PC-9 (cell line): ENCODE measurements around the gene POMT2. TPM values are rescaled to one million over a fixed set of nuclear protein-coding genes. Genes with fewer than 3 reads are reported as not detected.

ENCODE experiments used
- BruUV-seq: library from RNA; stranded (reverse); fragments of 400-500 nt; replicated peaks from 2 replicates; lab custom pipeline; 2021; lab: Mats Ljungman, UMichigan
- CTCF ChIA-PET: fragments of 300-600 bp; sonication (Branson Sonifier 250); formaldehyde crosslinking; loops from one replicate; lab custom pipeline; 2022; ENCODE audit warnings: antibody characterized with exemption; lab: Charles Lee
- POLR2A ChIA-PET: fragments of 300-600 bp; sonication (Branson Sonifier 250); formaldehyde crosslinking; loops from one replicate; lab custom pipeline; 2022; ENCODE audit warnings: antibody characterized with exemption; ENCODE audit not compliant: unreplicated experiment; lab: Charles Lee
- DNase-seq, 2 experiments: peaks; one replicate each; pipeline versions ENCODE4 v3.0.0 to v3.0.0-alpha.2; 2015 to 2022; ENCODE audit warnings: mixed read lengths in 1 of 2
- H2AFZ ChIP-seq: fragments of 200-600 bp; sonication (generic); 2 replicates; pipeline ENCODE4 v1.8.1; 2017; ENCODE audit warnings: antibody characterized with exemption
- H3F3A ChIP-seq: fragments of 200-600 bp; sonication (generic); 2 replicates; pipeline ENCODE4 v1.8.1; 2017; ENCODE audit warnings: antibody characterized with exemption, mild to moderate bottlenecking, low read depth; ENCODE audit not compliant: insufficient read depth
- H3K27ac ChIP-seq: fragments of 200-600 bp; sonication (generic); 2 replicates; pipeline ENCODE4 v1.6.1; 2016; ENCODE audit warnings: mixed run types
- H3K27me3 ChIP-seq: fragments of 200-600 bp; sonication (generic); 2 replicates; pipeline ENCODE4 v1.6.1; 2016; ENCODE audit warnings: low read depth, mixed run types; ENCODE audit not compliant: insufficient read depth
- H3K36me3 ChIP-seq: fragments of 200-600 bp; sonication (generic); 2 replicates; pipeline ENCODE4 v1.6.1; 2016; ENCODE audit warnings: low read depth, mixed run types
- H3K4me1 ChIP-seq: fragments of 200-600 bp; sonication (generic); replicated peaks from 2 replicates; pipeline ENCODE4 v1.6.1; 2016; ENCODE audit warnings: mixed run types; ENCODE audit not compliant: insufficient read depth
- H3K4me2 ChIP-seq: fragments of 200-600 bp; sonication (generic); 2 replicates; pipeline ENCODE4 v1.6.1; 2017; ENCODE audit warnings: mixed run types
- H3K4me3 ChIP-seq: fragments of 200-600 bp; sonication (generic); 2 replicates; pipeline ENCODE4 v1.6.1; 2016; ENCODE audit warnings: mixed run types
- H3K79me2 ChIP-seq: fragments of 200-600 bp; sonication (generic); 2 replicates; pipeline ENCODE4 v1.6.1; 2017; ENCODE audit warnings: low read depth, mixed run types
- H3K9me2 ChIP-seq: fragments of 200-600 bp; sonication (generic); 2 replicates; pipeline ENCODE4 v1.8.1; 2017; ENCODE audit warnings: mild to moderate bottlenecking; ENCODE audit not compliant: insufficient read depth
- H3K9me3 ChIP-seq: fragments of 200-600 bp; sonication (generic); 2 replicates; pipeline ENCODE4 v1.8.1; 2016; ENCODE audit warnings: low read depth; ENCODE audit not compliant: insufficient read depth
- H4K20me1 ChIP-seq: fragments of 200-600 bp; sonication (generic); 2 replicates; pipeline ENCODE4 v1.8.1; 2017; ENCODE audit not compliant: insufficient read depth
- CTCF ChIP-seq: fragments of 200-600 bp; sonication (generic); conservative IDR thresholded peaks from 2 replicates; pipeline ENCODE4 v1.6.1; 2017; ENCODE audit warnings: mixed run types, antibody characterized with exemption, mild to moderate bottlenecking, moderate library complexity
- EZH2 ChIP-seq: fragments of 200-600 bp; sonication (generic); IDR thresholded peaks from 2 replicates; pipeline ENCODE4 v1.8.0; 2017; ENCODE audit warnings: antibody characterized with exemption, low read depth
- intact Hi-C: fragments of 100-400 bp; cut with micrococcal nuclease; formaldehyde crosslinking; loops from one replicate; pipeline ENCODE4 v1.10.0; 2022; ENCODE audit not compliant: unreplicated experiment
- total RNA-seq: library from RNA; stranded (reverse); gene quantifications from 2 replicates; pipeline ENCODE4 v1.2.3, GENCODE V29; 2021

POMT2 gene
- total RNA-seq, 1 experiment from 2014 or later = 96.5 TPM

DNA sequence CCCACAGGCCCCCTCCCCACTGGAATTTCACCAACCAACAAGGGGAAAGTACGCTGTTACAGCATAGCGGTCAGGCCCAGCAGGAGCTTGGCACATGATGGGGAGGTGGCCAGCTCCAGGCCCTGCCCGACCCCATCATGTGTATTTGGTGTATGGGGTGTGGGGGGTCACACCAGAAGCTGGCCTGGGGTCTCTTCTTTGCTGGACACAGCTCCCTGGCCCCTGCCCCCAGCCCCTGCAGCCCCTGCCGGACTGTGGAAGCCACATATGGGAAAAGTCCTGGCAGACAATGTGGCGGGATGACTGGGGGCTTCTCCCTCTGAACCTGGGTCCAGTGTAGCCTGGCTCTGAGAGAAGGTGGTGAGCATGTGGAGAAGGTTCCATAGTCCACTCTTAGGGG lies 62.1 kb downstream of the POMT2 start:
- POLR2A ChIA-PET = no interaction called here
- H3K4me1 ChIP-seq = no peaks in the 10 kb centered on the region
- no TSS peak for BruUV-seq
- intact Hi-C loops = no loop called here
- H4K20me1 ChIP-seq = no peaks in the 10 kb centered on the region
- no peak overlapping the region for H3K4me3 ChIP-seq
- no peak overlapping the region for H2AFZ ChIP-seq
- DNase-seq = no peak
- no peaks in the 10 kb centered on the region for H3K9me3 ChIP-seq
- CTCF ChIA-PET = no interaction called here
- no peaks in the 10 kb centered on the region for H3F3A ChIP-seq
- peaks cover 100% of the 10 kb centered on the region for H3K27me3 ChIP-seq
- no peak overlapping the region for H3K4me2 ChIP-seq
- H3K79me2 ChIP-seq = no peaks in the 10 kb centered on the region
- no peak overlapping the region for H3K27ac ChIP-seq
- TF ChIP-seq EZH2 = no peak
- H3K36me3 ChIP-seq = no peaks in the 10 kb centered on the region
- no peaks in the 10 kb centered on the region for H3K9me2 ChIP-seq

DNA sequence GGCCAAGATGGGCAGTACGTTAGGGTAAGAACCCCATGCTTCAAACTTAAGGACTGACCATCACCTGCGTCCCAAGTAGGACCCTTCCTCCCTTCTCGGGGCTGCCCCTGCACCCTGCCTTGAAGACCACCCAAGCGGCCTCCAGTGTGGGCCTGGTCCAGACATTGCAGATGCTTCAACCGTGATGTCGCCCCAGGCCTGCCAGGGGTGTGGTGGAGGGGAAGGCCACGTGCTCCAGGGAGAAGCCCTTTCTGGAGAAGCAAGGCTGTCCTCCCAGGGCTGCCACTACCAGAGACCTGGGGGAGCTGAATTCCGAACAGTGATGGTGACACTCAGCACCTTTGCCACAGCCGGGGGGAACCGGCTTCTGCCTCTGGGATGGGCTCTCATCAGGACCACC lies 63.0 kb downstream of the POMT2 start:
- intact Hi-C loops = no loop called here
- no TSS peak for BruUV-seq
- Histone ChIP-seq H3K9me3 (no peaks in the 10 kb centered on the region), H4K20me1 (no peaks in the 10 kb centered on the region), H3K27me3 (peaks cover 100% of the 10 kb centered on the region), H3K27ac (no peak overlapping the region), H3K79me2 (no peaks in the 10 kb centered on the region), H3K9me2 (no peaks in the 10 kb centered on the region), H3K4me3 (no peak overlapping the region), H3F3A (no peaks in the 10 kb centered on the region), H3K36me3 (no peaks in the 10 kb centered on the region), H2AFZ (no peak overlapping the region), H3K4me1 (no peaks in the 10 kb centered on the region), H3K4me2 (no peak overlapping the region)
- DNase-seq = no peak
- TF ChIP-seq CTCF = no peak
- no peak for TF ChIP-seq EZH2
- ChIA-PET CTCF (interaction anchor here (0.7 kb wide), 1 partner anchor 29 kb away, joined by 7 read pairs; no protein-coding TSS in a partner anchor), POLR2A (no interaction called here)

GRCh38 chr14:77256694-77257093 lies 64.0 kb downstream of the POMT2 start:
- intact Hi-C loops = no loop called here
- CTCF ChIA-PET = no interaction called here

More at GRCh38 chr14:77256694-77257093, 64.0 kb downstream of the POMT2 start:
- Histone ChIP-seq H3K27ac (no peak overlapping the region), H3K4me2 (no peak overlapping the region), H3K4me1 (no peaks in the 10 kb centered on the region), H4K20me1 (no peaks in the 10 kb centered on the region), H3K4me3 (no peak overlapping the region), H3K27me3 (peaks cover 100% of the 10 kb centered on the region), H2AFZ (no peak overlapping the region), H3F3A (no peaks in the 10 kb centered on the region), H3K9me2 (no peaks in the 10 kb centered on the region), H3K9me3 (no peaks in the 10 kb centered on the region), H3K36me3 (no peaks in the 10 kb centered on the region), H3K79me2 (no peaks in the 10 kb centered on the region)
- no TSS peak for BruUV-seq
- POLR2A ChIA-PET = no interaction called here
- no peak for DNase-seq
- TF ChIP-seq CTCF (no peak), EZH2 (no peak)
